IMR-90 (cell line): ENCODE data around the gene RAB3GAP2. TPM values are rescaled to one million over a fixed set of nuclear protein-coding genes. Genes with fewer than 3 reads are reported as not detected.

Source experiments
- ATAC-seq: fragments of 200-7000 bp; cut with Tn5 transposase; 2 replicates; pipeline ENCODE4 v1.9.1; 2020; ENCODE audit warnings: low read depth, mild to moderate bottlenecking, moderate library complexity
- BruUV-seq: library from RNA; stranded (reverse); fragments of 400-500 nt; replicated peaks from 2 replicates; lab custom pipeline; 2021; lab: Mats Ljungman, UMichigan
- CTCF ChIA-PET: fragments of 300-600 bp; formaldehyde crosslinking; extraction: SDS; loops from one replicate; lab custom pipeline; 2021; ENCODE audit warnings: antibody characterized with exemption; lab: Yijun Ruan, JAX
- POLR2A ChIA-PET: fragments of 300-600 bp; sonication (Branson Sonifier 250); formaldehyde crosslinking; loops from one replicate; lab custom pipeline; 2022; ENCODE audit warnings: antibody characterized with exemption; ENCODE audit not compliant: unreplicated experiment; lab: Charles Lee
- DNase-seq: peaks from one replicate; pipeline ENCODE4 v3.0.0; 2013
- H2AFZ ChIP-seq: replicated peaks from 2 replicates; pipeline ENCODE3; 2013; ENCODE audit warnings: low read length, mild to moderate bottlenecking; ENCODE audit not compliant: poor library complexity
- H2AK5ac ChIP-seq: 2 replicates; pipeline ENCODE4 v1.6.1; 2013; ENCODE audit warnings: low read depth, low read length, inconsistent platforms
- H2AK9ac ChIP-seq: replicated peaks from 2 replicates; pipeline ENCODE3; 2013; ENCODE audit warnings: mild to moderate bottlenecking, low read depth, low read length, moderate library complexity; ENCODE audit not compliant: poor library complexity
- H2BK120ac ChIP-seq: 2 replicates; pipeline ENCODE4 v1.6.1; 2013; ENCODE audit warnings: low read depth, low read length, inconsistent platforms
- H2BK15ac ChIP-seq: 3 replicates; pipeline ENCODE4 v1.6.1; 2013; ENCODE audit warnings: low read depth, low read length, inconsistent platforms
- H2BK20ac ChIP-seq: 2 replicates; pipeline ENCODE4 v1.6.1; 2013; ENCODE audit warnings: low read depth, mild to moderate bottlenecking, inconsistent platforms, low read length, moderate library complexity
- H2BK5ac ChIP-seq: 2 replicates; pipeline ENCODE4 v1.6.1; 2013; ENCODE audit warnings: mild to moderate bottlenecking, low read depth, low read length, inconsistent platforms; ENCODE audit not compliant: poor library complexity, severe bottlenecking
- H3K14ac ChIP-seq: replicated peaks from 2 replicates; pipeline ENCODE4 v1.6.1; 2013; ENCODE audit warnings: low read depth, low read length, inconsistent platforms
- H3K18ac ChIP-seq: 2 replicates; pipeline ENCODE4 v1.6.1; 2013; ENCODE audit warnings: low read depth, low read length, control low read depth
- H3K23ac ChIP-seq: 2 replicates; pipeline ENCODE4 v1.6.1; 2013; ENCODE audit warnings: low read depth, low read length, inconsistent platforms
- H3K27ac ChIP-seq: 2 replicates; pipeline ENCODE4 v1.5.1; 2013; ENCODE audit warnings: mild to moderate bottlenecking, control low read depth, low read length; ENCODE audit not compliant: insufficient read depth
- H3K27me3 ChIP-seq: 2 replicates; pipeline ENCODE4 v1.6.1; 2013; ENCODE audit warnings: low read length; ENCODE audit not compliant: control insufficient read depth, insufficient read depth
- H3K36me3 ChIP-seq: 2 replicates; pipeline ENCODE4 v1.6.1; 2013; ENCODE audit warnings: low read length, mixed read lengths; ENCODE audit not compliant: control insufficient read depth, insufficient read depth
- H3K4ac ChIP-seq: 2 replicates; pipeline ENCODE4 v1.6.1; 2013; ENCODE audit warnings: low read depth, low read length, inconsistent platforms
- H3K4me1 ChIP-seq: 2 replicates; pipeline ENCODE4 v1.6.1; 2013; ENCODE audit warnings: low read length, mixed read lengths; ENCODE audit not compliant: control insufficient read depth, insufficient read depth
- H3K4me2 ChIP-seq: 2 replicates; pipeline ENCODE4 v1.6.1; 2013; ENCODE audit warnings: low read depth, mild to moderate bottlenecking, control low read depth, low read length, moderate library complexity
- H3K4me3 ChIP-seq: 2 replicates; pipeline ENCODE4 v1.5.1; 2013; ENCODE audit warnings: low read depth, mild to moderate bottlenecking, control low read depth, low read length, moderate library complexity; ENCODE audit not compliant: insufficient read depth
- H3K56ac ChIP-seq: 2 replicates; pipeline ENCODE4 v1.6.1; 2013; ENCODE audit warnings: low read length, inconsistent platforms; ENCODE audit not compliant: insufficient read depth; ENCODE audit errors: extremely low read depth
- H3K79me1 ChIP-seq, 2 experiments: 2 replicates each; pipeline ENCODE4 v1.6.1; 2013; ENCODE audit warnings: low read length in 2 of 2, inconsistent platforms in 1 of 2, low read depth in 1 of 2
- H3K9ac ChIP-seq: 2 replicates; pipeline ENCODE4 v1.6.1; 2013; ENCODE audit warnings: low read depth, low read length, control low read depth
- H3K9me1 ChIP-seq: 2 replicates; pipeline ENCODE4 v1.6.1; 2013; ENCODE audit warnings: low read length, inconsistent platforms; ENCODE audit not compliant: insufficient read depth
- H3K9me3 ChIP-seq: 2 replicates; pipeline ENCODE4 v1.6.1; 2013; ENCODE audit warnings: low read length; ENCODE audit not compliant: control insufficient read depth, insufficient read depth
- H4K20me1 ChIP-seq: 2 replicates; pipeline ENCODE4 v1.6.1; 2013; ENCODE audit warnings: low read length, inconsistent platforms; ENCODE audit not compliant: insufficient read depth
- H4K5ac ChIP-seq: 2 replicates; pipeline ENCODE4 v1.6.1; 2013; ENCODE audit warnings: mild to moderate bottlenecking, low read depth, low read length, control low read depth
- H4K8ac ChIP-seq, 2 experiments: 2 replicates each; pipeline ENCODE4 v1.6.1; 2013; ENCODE audit warnings: low read depth in 2 of 2, low read length in 2 of 2, control low read depth in 1 of 2, inconsistent platforms in 1 of 2
- H4K91ac ChIP-seq: 2 replicates; pipeline ENCODE4 v1.6.1; 2013; ENCODE audit warnings: low read depth, low read length, inconsistent platforms; ENCODE audit not compliant: insufficient read depth
- FOS ChIP-seq: fragments of 150-350 bp; IDR thresholded peaks from 2 replicates; pipeline ENCODE4 v1.6.1; 2016; ENCODE audit warnings: low read depth, low read length
- MXI1 ChIP-seq: IDR thresholded peaks from 2 replicates; pipeline ENCODE4 v1.6.1; 2012; ENCODE audit warnings: low read depth, mild to moderate bottlenecking, low read length, moderate library complexity, borderline replicate concordance
- POLR2A ChIP-seq: IDR thresholded peaks from 2 replicates; pipeline ENCODE4 v1.6.1; 2012; ENCODE audit warnings: mild to moderate bottlenecking, low read depth, low read length
- RAD21 ChIP-seq: IDR thresholded peaks from 2 replicates; pipeline ENCODE4 v1.6.1; 2012; ENCODE audit warnings: low read length, improper control_type of control experiment
- RFX5 ChIP-seq: IDR thresholded peaks from 2 replicates; pipeline ENCODE4 v1.8.0; 2012; ENCODE audit warnings: low read depth, mild to moderate bottlenecking, low read length, moderate library complexity
- SMC3 ChIP-seq: fragments of 150-350 bp; IDR thresholded peaks from 2 replicates; pipeline ENCODE4 v1.6.1; 2016; ENCODE audit warnings: low read depth, mild to moderate bottlenecking, antibody characterized with exemption, low read length, moderate library complexity
- WGBS, 2 experiments: methylation state at CpG; one replicate each; pipeline versions ENCODE4 v1.1.5 to v1.1.7; 2013; ENCODE audit warnings: missing lambda C conversion rate in 2 of 2; ENCODE audit not compliant: insufficient read length in 1 of 2; ENCODE audit errors: extremely low coverage in 2 of 2; 5-methylcytosine and 5-hydroxymethylcytosine counted together
- dilution Hi-C: fragments of 300-500 bp; cut with HindIII; formaldehyde crosslinking; loops from one replicate; pipeline ENCODE4 v1.14.3; 2018; ENCODE audit warnings: low sequenced_read_pairs; ENCODE audit not compliant: unreplicated experiment
- in situ Hi-C: fragments of 300-500 bp; cut with MboI; formaldehyde crosslinking; loops from 3 replicates; pipeline ENCODE4 v1.14.3; 2019; ENCODE audit warnings: low sequenced_read_pairs, inconsistent platforms, mixed read lengths
- intact Hi-C: fragments of 100-400 bp; cut with micrococcal nuclease; formaldehyde crosslinking; loops from 2 replicates; pipeline ENCODE4 v1.10.0; 2022
- polyA plus RNA-seq, 3 experiments: library from polyadenylated mRNA; depleted of rRNA; stranded (reverse); fragments of >200 nt; gene quantifications; 2 replicates each; pipeline ENCODE4 v1.2.3, GENCODE V29; 2012; ENCODE audit warnings: low replicate concordance in 1 of 3
- total RNA-seq: library from RNA; depleted of rRNA; stranded (reverse); fragments of >200 nt; gene quantifications from 2 replicates; pipeline ENCODE4 v1.2.3, GENCODE V29; 2012

RAB3GAP2 gene
- total and polyA plus RNA-seq, 2 of the 4 experiments (the other 2 are of a cell fraction): 12.3 to 37.8 TPM

GRCh38 chr1:220299337-220299736 lies 27.1 kb upstream of the RAB3GAP2 start:
- Histone ChIP-seq H4K8ac (no peak overlapping the region), H3K9me1 (no peaks in the 10 kb centered on the region; the same call in 1 of the 2 replicates), H4K91ac (no peak overlapping the region), H3K56ac (no peak overlapping the region), H2AFZ (no peak overlapping the region), H2BK5ac (no peak overlapping the region), H3K14ac (no peak overlapping the region), H2BK120ac (no peak overlapping the region), H3K23ac (no peak overlapping the region), H3K9me3 (no peaks in the 10 kb centered on the region), H3K36me3 (no peaks in the 10 kb centered on the region), H2BK20ac (no peak overlapping the region), H2BK15ac (no peak overlapping the region), H3K79me1 (no peaks in the 10 kb centered on the region), H4K20me1 (no peaks in the 10 kb centered on the region), H3K27me3 (peaks cover 4% of the 10 kb centered on the region), H2AK5ac (no peak overlapping the region), H3K4me1 (0 out of 2 replicates have a peak, but pooled peaks cover 1% of the 10 kb centered on the region), H4K5ac (no peak overlapping the region), H3K4ac (no peak overlapping the region), H3K4me3 (no peak overlapping the region), H3K18ac (no peak overlapping the region), H3K4me2 (no peak overlapping the region), H3K9ac (no peak overlapping the region), H2AK9ac (no peak overlapping the region), H3K27ac (no peak overlapping the region)
- ChIA-PET CTCF (interaction anchor here (0.6 kb wide), 1 partner anchor 498 kb away, joined by 4 read pairs; no protein-coding TSS in a partner anchor), POLR2A (no interaction called here)
- intact Hi-C loops: loop anchor here (5.0 kb wide), 2 partner anchors 48 to 478 kb away; no protein-coding TSS in a partner anchor
- ATAC-seq (no peak), DNase-seq (no peak)
- no peak for TF ChIP-seq FOS
- no peak for TF ChIP-seq RAD21
- TF ChIP-seq MXI1: no peak
- no peak for TF ChIP-seq SMC3
- TF ChIP-seq RFX5: no peak
- no peak for TF ChIP-seq POLR2A
- dilution Hi-C loops: no loop called here
- no CpG with 5 or more reads among the region's 7 CpGs for WGBS, 2 experiments
- no TSS peak for BruUV-seq
- in situ Hi-C loops: loop anchor here (10.0 kb wide), 1 partner anchor 475 kb away; no protein-coding TSS in a partner anchor
